GM23338 (cell line): ENCODE measurements around the gene PAIP2.
"Not testable (repeated sequence)": the region's sequence is repeated elsewhere in the genome, so short reads cannot be mapped to it uniquely, and the experiment has no call there.

Experiments
- EZH2phosphoT487 ChIP-seq: fragments of 200-600 bp; sonication (generic); IDR thresholded peaks from one replicate; pipeline ENCODE4 v1.8.1; 2018; ENCODE audit warnings: antibody characterized with exemption; ENCODE audit not compliant: unreplicated experiment
- JUNB ChIP-seq: IDR thresholded peaks from one replicate; pipeline ENCODE4 v1.6.1; 2016; ENCODE audit warnings: antibody characterized with exemption; ENCODE audit not compliant: unreplicated experiment
- POLR2AphosphoS5 ChIP-seq: IDR thresholded peaks from 2 replicates; pipeline ENCODE4 v1.6.1; 2016; ENCODE audit warnings: antibody characterized with exemption, low read depth
- TF ChIP-seq, protein P1 (sequence below), 2 experiments: fragments of 200-600 bp in 1 of 2; sonication (generic) in 1 of 2; conservative IDR thresholded peaks; 2 replicates each; pipeline versions ENCODE4 v1.5.1 to v1.6.1; 2016 to 2017; ENCODE audit warnings: antibody characterized with exemption in 2 of 2, low read depth in 2 of 2, mild to moderate bottlenecking in 2 of 2, moderate library complexity in 1 of 2

DNA sequence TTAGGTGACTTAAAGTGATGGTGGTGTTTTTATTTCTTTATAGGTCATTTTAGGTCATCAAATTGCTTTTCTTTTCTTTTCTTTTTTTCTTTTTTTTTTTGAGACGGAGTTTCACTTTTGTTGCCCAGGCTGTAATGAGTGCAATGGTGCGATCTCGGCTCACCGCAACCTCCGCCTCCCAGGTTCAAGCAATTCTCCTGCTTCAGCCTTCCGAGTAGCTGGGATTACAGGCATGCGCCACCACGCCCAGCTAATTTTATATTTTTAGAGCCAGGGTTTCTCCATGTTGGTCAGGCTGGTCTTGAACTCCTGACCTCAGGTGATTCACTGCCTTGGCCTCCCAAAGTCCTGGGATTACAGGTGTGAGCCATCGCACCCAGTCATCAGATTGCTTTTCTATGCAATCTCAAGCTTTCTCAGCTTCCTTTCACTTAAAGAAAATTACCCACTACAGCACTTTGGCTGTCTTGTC lies 30.9 kb upstream of the PAIP2 start:
- TF ChIP-seq, protein P1, sequence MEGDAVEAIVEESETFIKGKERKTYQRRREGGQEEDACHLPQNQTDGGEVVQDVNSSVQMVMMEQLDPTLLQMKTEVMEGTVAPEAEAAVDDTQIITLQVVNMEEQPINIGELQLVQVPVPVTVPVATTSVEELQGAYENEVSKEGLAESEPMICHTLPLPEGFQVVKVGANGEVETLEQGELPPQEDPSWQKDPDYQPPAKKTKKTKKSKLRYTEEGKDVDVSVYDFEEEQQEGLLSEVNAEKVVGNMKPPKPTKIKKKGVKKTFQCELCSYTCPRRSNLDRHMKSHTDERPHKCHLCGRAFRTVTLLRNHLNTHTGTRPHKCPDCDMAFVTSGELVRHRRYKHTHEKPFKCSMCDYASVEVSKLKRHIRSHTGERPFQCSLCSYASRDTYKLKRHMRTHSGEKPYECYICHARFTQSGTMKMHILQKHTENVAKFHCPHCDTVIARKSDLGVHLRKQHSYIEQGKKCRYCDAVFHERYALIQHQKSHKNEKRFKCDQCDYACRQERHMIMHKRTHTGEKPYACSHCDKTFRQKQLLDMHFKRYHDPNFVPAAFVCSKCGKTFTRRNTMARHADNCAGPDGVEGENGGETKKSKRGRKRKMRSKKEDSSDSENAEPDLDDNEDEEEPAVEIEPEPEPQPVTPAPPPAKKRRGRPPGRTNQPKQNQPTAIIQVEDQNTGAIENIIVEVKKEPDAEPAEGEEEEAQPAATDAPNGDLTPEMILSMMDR (conservative IDR thresholded peaks at IDR 0.05; ENCODE audit: low read depth in 2 of 2) = not testable (repeated sequence)
- not testable (repeated sequence) for TF ChIP-seq EZH2phosphoT487, JUNB, POLR2AphosphoS5
